ENCODE results near the gene BTBD9. TPM values are rescaled to one million over a fixed set of nuclear protein-coding genes. Genes with fewer than 3 reads are reported as not detected.
A peak's percentile ranks its signal among the peaks of the same experiment; 100 is the strongest.

BTBD9 gene
- total and polyA plus RNA-seq, 2 of the 13 experiments (the other 11 are each of a cell fraction or from before 2014, with no cell fraction given), result 1.2 to 3.0 TPM

GRCh38 chr6:38639498-38640215, at the start of gene BTBD9 (continued):
- TF ChIP-seq RBM22 (optimal IDR thresholded peaks at IDR 0.05; ENCODE audit: low read length), result no peak
- TF ChIP-seq IKZF1 (IDR thresholded peaks at IDR 0.05), result no peak
- peak; percentile 82 for TF ChIP-seq ZNF883 (CRISPR knock-in tag; IDR thresholded peaks at IDR 0.05; ENCODE audit: not compliant biosample characterization)
- TF ChIP-seq JDP2 (CRISPR knock-in tag; IDR thresholded peaks at IDR 0.05; ENCODE audit: borderline replicate concordance), result no peak
- no peak for TF ChIP-seq ZBTB42 (CRISPR knock-in tag; IDR thresholded peaks at IDR 0.05)
- peak; percentile 47; the same call in 1 of the 2 replicates for TF ChIP-seq SP2 (CRISPR knock-in tag; IDR thresholded peaks at IDR 0.05)
- TF ChIP-seq ZFP36L1 (CRISPR knock-in tag; IDR thresholded peaks at IDR 0.05), result 0 out of 2 replicates have a peak, but pooled peaks have one; percentile 11
- peak; percentile 73; the same call in 1 of the 2 replicates for TF ChIP-seq SIN3A (IDR thresholded peaks at IDR 0.05; ENCODE audit: borderline replicate concordance, low read depth, low read length)
- TF ChIP-seq ATAD3A (CRISPR knock-in tag; IDR thresholded peaks at IDR 0.05), result no peak
- TF ChIP-seq ELF1 (CRISPR knock-in tag; IDR thresholded peaks at IDR 0.05), result peak; percentile 63
- TF ChIP-seq GATAD1 (CRISPR knock-in tag; IDR thresholded peaks at IDR 0.05), result peak; percentile 46
- TF ChIP-seq GATAD2A (CRISPR knock-in tag; IDR thresholded peaks at IDR 0.05), result no peak
- no peak for TF ChIP-seq ZNF720 (CRISPR knock-in tag; IDR thresholded peaks at IDR 0.05)
- TF ChIP-seq TRIM24 (CRISPR knock-in tag; IDR thresholded peaks at IDR 0.05), result no peak
- TF ChIP-seq HMG20A (CRISPR knock-in tag; IDR thresholded peaks at IDR 0.05; ENCODE audit: borderline replicate concordance), result no peak
- TF ChIP-seq FOXJ3 (CRISPR knock-in tag; IDR thresholded peaks at IDR 0.05; ENCODE audit: borderline replicate concordance), result no peak
- no peak for TF ChIP-seq ZNF652 (CRISPR knock-in tag; IDR thresholded peaks at IDR 0.05; ENCODE audit: borderline replicate concordance, low read depth)
- no peak for TF ChIP-seq ZNF207 (IDR thresholded peaks at IDR 0.05; ENCODE audit: borderline replicate concordance)
- TF ChIP-seq, protein P1, sequence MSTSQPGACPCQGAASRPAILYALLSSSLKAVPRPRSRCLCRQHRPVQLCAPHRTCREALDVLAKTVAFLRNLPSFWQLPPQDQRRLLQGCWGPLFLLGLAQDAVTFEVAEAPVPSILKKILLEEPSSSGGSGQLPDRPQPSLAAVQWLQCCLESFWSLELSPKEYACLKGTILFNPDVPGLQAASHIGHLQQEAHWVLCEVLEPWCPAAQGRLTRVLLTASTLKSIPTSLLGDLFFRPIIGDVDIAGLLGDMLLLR (CRISPR knock-in tag; IDR thresholded peaks at IDR 0.05), result peak; percentile 72
- TF ChIP-seq KDM2A (CRISPR knock-in tag; IDR thresholded peaks at IDR 0.05; ENCODE audit: borderline replicate concordance, low read depth), result peak; percentile 45; the same call in 1 of the 2 replicates
- TF ChIP-seq ZNF331 (CRISPR knock-in tag; IDR thresholded peaks at IDR 0.05), result no peak
- no peak for TF ChIP-seq RARG (CRISPR knock-in tag; IDR thresholded peaks at IDR 0.05; ENCODE audit: low read depth)
- TF ChIP-seq HOXD1 (CRISPR knock-in tag; IDR thresholded peaks at IDR 0.05), result no peak
- no peak for TF ChIP-seq ELF4 (CRISPR knock-in tag; IDR thresholded peaks at IDR 0.05; ENCODE audit: borderline replicate concordance)
- TF ChIP-seq ZNF570 (CRISPR knock-in tag; IDR thresholded peaks at IDR 0.05; ENCODE audit: borderline replicate concordance), result no peak
- peak; percentile 11; the same call in 1 of the 2 replicates for TF ChIP-seq ARID5B (CRISPR knock-in tag; IDR thresholded peaks at IDR 0.05)
- no peak for TF ChIP-seq ZNF326 (CRISPR knock-in tag; IDR thresholded peaks at IDR 0.05; ENCODE audit: borderline replicate concordance)
- no peak for TF ChIP-seq TEF (CRISPR knock-in tag; IDR thresholded peaks at IDR 0.05)
